Sigmoid colon (tissue), 7 donors: ENCODE results near the gene COL4A1. TPM values are rescaled to one million over a fixed set of nuclear protein-coding genes. Genes with fewer than 3 reads are reported as not detected.

Experiments
- DNase-seq: peaks from one replicate; pipeline ENCODE4 v3.0.0-alpha.2; 2019
- H3K27ac ChIP-seq, 4 donors: fragments of 200-600 bp; sonication (generic); one replicate each; pipeline ENCODE4 v1.5.1; 2016 to 2019; ENCODE audit warnings: mild to moderate bottlenecking in 1 of 4
- H3K27me3 ChIP-seq, 3 donors: fragments of 200-600 bp; sonication (generic); one replicate each; pipeline ENCODE4 v1.5.1; 2019; ENCODE audit warnings: mild to moderate bottlenecking in 1 of 3
- H3K36me3 ChIP-seq, 4 donors: fragments of 200-600 bp; sonication (generic); one replicate each; pipeline ENCODE4 v1.5.1; 2016 to 2019
- H3K4me1 ChIP-seq, 4 donors: fragments of 200-600 bp; sonication (generic); one replicate each; pipeline ENCODE4 v1.5.1; 2017 to 2019
- H3K4me3 ChIP-seq, 4 donors: fragments of 200-600 bp; sonication (generic); one replicate each; pipeline ENCODE4 v1.5.1; 2017 to 2019; ENCODE audit warnings: mild to moderate bottlenecking in 2 of 4, moderate library complexity in 1 of 4
- H3K9me3 ChIP-seq, 4 donors: fragments of 200-600 bp in 3 of 4; sonication (generic) in 3 of 4; one replicate each; pipeline versions ENCODE4 v1.5.1 to v1.6.1; 2013 to 2019
- CTCF ChIP-seq, 4 experiments: fragments of 450-650 bp in 3 of 4; fragments of 200-600 bp in 1 of 4; IDR thresholded peaks; one replicate each; pipeline ENCODE4 v1.5.1; 2016 to 2019; ENCODE audit warnings: antibody characterized with exemption in 4 of 4, mild to moderate bottlenecking in 3 of 4, moderate library complexity in 2 of 4
- EP300 ChIP-seq, 4 donors: sonication (generic); formaldehyde crosslinking; IDR thresholded peaks; one replicate each; pipeline ENCODE4 v1.6.1; 2017; ENCODE audit warnings: antibody characterized with exemption in 4 of 4
- POLR2A ChIP-seq, 2 donors: fragments of 450-650 bp; IDR thresholded peaks; one replicate each; pipeline ENCODE4 v1.6.1; 2016; ENCODE audit warnings: antibody characterized with exemption in 2 of 2, mild to moderate bottlenecking in 2 of 2, moderate library complexity in 2 of 2
- POLR2AphosphoS5 ChIP-seq, 4 donors: sonication (generic); formaldehyde crosslinking; IDR thresholded peaks; one replicate each; pipeline ENCODE4 v1.6.1; 2017; ENCODE audit warnings: antibody characterized with exemption in 4 of 4
- WGBS, 2 donors: extraction: QIAGEN DNeasy Blood & Tissue Kit; methylation state at CpG; one replicate each; pipeline ENCODE4 v1.1.7; 2013; 5-methylcytosine and 5-hydroxymethylcytosine counted together
- intact Hi-C: fragments of 100-400 bp; cut with DNase I; formaldehyde crosslinking; loops from one replicate; pipeline ENCODE4 v1.15.1; 2023
- polyA plus RNA-seq, 3 donors: library from polyadenylated mRNA; stranded (reverse); fragments of 200-250 nt; gene quantifications; one replicate each; pipeline ENCODE4 v1.2.3, GENCODE V29; 2013
- total RNA-seq, 4 donors: library from RNA; depleted of rRNA; stranded (reverse); fragments of >200 nt; gene quantifications; one replicate each; pipeline ENCODE4 v1.1.0, GENCODE V29; 2016
- donor health status: healthy with polysubstance abuse.
- donor health status: Bipolar disorder and iron deficiency.
- donor health status: healthy.

The COL4A1 gene
- total and polyA plus RNA-seq, 7 donors, result 9.2 to 598 (median 235) TPM

- peak; percentile 45 for DNase-seq
- Histone ChIP-seq H3K27me3 (no peaks in the 10 kb centered on the region), H3K27ac (peak overlapping the region; percentile 55 to 100 (median 84)), H3K36me3 (no peaks in the 10 kb centered on the region), H3K4me3 (no peak overlapping the region), H3K4me1 (peaks cover 0 to 100% (median 96%) of the 10 kb centered on the region in 4 donors), H3K9me3 (no peaks in the 10 kb centered on the region)
- TF ChIP-seq POLR2AphosphoS5 (IDR thresholded peaks at IDR 0.05) (no peak), EP300 (IDR thresholded peaks at IDR 0.05) (no peak), POLR2A (IDR thresholded peaks at IDR 0.05) (no peak), CTCF (IDR thresholded peaks at IDR 0.05) (no peak)
- intact Hi-C loops, result no loop called here
- 82 to 89% methylated on average over 4 of the region's 4 CpGs for WGBS, 2 donors
Measured at GRCh38 chr13:110279684-110280083, 27.3 kb downstream of the COL4A1 start.

GRCh38 chr13:110278859-110279258 lies 28.1 kb downstream of the COL4A1 start:
- peak; percentile 35 for DNase-seq
- no peaks in the 10 kb centered on the region for H3K9me3 ChIP-seq
- intact Hi-C loops, result no loop called here
- H3K27me3 ChIP-seq, result no peaks in the 10 kb centered on the region
- H3K4me3 ChIP-seq, result no peak overlapping the region
- 88 to 93% methylated on average over 7 of the region's 7 CpGs for WGBS, 2 donors
- no peak for TF ChIP-seq EP300 (IDR thresholded peaks at IDR 0.05)
- no peak for TF ChIP-seq POLR2A (IDR thresholded peaks at IDR 0.05)
- no peak for TF ChIP-seq CTCF (IDR thresholded peaks at IDR 0.05)
- no peak for TF ChIP-seq POLR2AphosphoS5 (IDR thresholded peaks at IDR 0.05)
- H3K36me3 ChIP-seq, result no peaks in the 10 kb centered on the region
- peaks cover 0 to 100% (median 96%) of the 10 kb centered on the region in 4 donors for H3K4me1 ChIP-seq
- H3K27ac ChIP-seq, result peak overlapping the region; percentile 55 to 100 (median 84)

GRCh38 chr13:110277357-110277975 lies 29.5 kb downstream of the COL4A1 start:
- Histone ChIP-seq H3K27ac (peak overlapping the region; percentile 54 to 100 (median 82)), H3K4me3 (no peak overlapping the region), H3K27me3 (no peaks in the 10 kb centered on the region), H3K4me1 (peaks cover 0 to 98% (median 90%) of the 10 kb centered on the region in 4 donors), H3K9me3 (no peaks in the 10 kb centered on the region), H3K36me3 (peaks cover 0 to 8% (median 0%) of the 10 kb centered on the region in 4 donors)
- DNase-seq, result peak; percentile 45
- WGBS, 2 donors, result 67 to 70% methylated on average over 5 of the region's 5 CpGs
- TF ChIP-seq POLR2A (IDR thresholded peaks at IDR 0.05) (no peak), EP300 (IDR thresholded peaks at IDR 0.05) (no peak), CTCF (IDR thresholded peaks at IDR 0.05) (no peak), POLR2AphosphoS5 (IDR thresholded peaks at IDR 0.05) (no peak)
- intact Hi-C loops, result no loop called here

- Histone ChIP-seq H3K27me3 (no peaks in the 10 kb centered on the region), H3K27ac (peak overlapping the region; percentile 54 to 100 (median 82)), H3K4me3 (no peak overlapping the region), H3K4me1 (peaks cover 0 to 91% (median 82%) of the 10 kb centered on the region in 4 donors), H3K9me3 (no peaks in the 10 kb centered on the region), H3K36me3 (peaks cover 0 to 9% (median 0%) of the 10 kb centered on the region in 4 donors)
- DNase-seq, result no peak
- intact Hi-C loops, result no loop called here
- no peak for TF ChIP-seq POLR2A (IDR thresholded peaks at IDR 0.05)
- no peak for TF ChIP-seq CTCF (IDR thresholded peaks at IDR 0.05)
- no peak for TF ChIP-seq POLR2AphosphoS5 (IDR thresholded peaks at IDR 0.05)
- no peak for TF ChIP-seq EP300 (IDR thresholded peaks at IDR 0.05)
- WGBS, 2 donors, result 90 to 94% methylated on average over 5 of the region's 5 CpGs
Measured at GRCh38 chr13:110276553-110276950, 30.4 kb downstream of the COL4A1 start.
